GM23338 (cell line): ENCODE measurements around the gene GH1.

Experiments used
- CREB1 ChIP-seq: fragments of 250-450 bp; sonication (Bioruptor Pico); IDR thresholded peaks from 2 replicates; pipeline ENCODE4 v1.5.0; 2020; ENCODE audit warnings: low read depth, mild to moderate bottlenecking, moderate library complexity
- CTCF ChIP-seq, 2 experiments: fragments of 200-600 bp in 1 of 2; sonication (generic) in 1 of 2; conservative IDR thresholded peaks; 2 replicates each; pipeline versions ENCODE4 v1.5.1 to v1.6.1; 2016 to 2017; ENCODE audit warnings: antibody characterized with exemption in 2 of 2, low read depth in 2 of 2, mild to moderate bottlenecking in 2 of 2, moderate library complexity in 1 of 2
- EZH2 ChIP-seq: fragments of 200-600 bp; sonication (generic); IDR thresholded peaks from one replicate; pipeline ENCODE4 v1.8.0; 2017; ENCODE audit warnings: antibody characterized with exemption, mild to moderate bottlenecking, low read depth; ENCODE audit not compliant: unreplicated experiment
- EZH2phosphoT487 ChIP-seq: fragments of 200-600 bp; sonication (generic); IDR thresholded peaks from one replicate; pipeline ENCODE4 v1.8.1; 2018; ENCODE audit warnings: antibody characterized with exemption; ENCODE audit not compliant: unreplicated experiment
- JUNB ChIP-seq: IDR thresholded peaks from one replicate; pipeline ENCODE4 v1.6.1; 2016; ENCODE audit warnings: antibody characterized with exemption; ENCODE audit not compliant: unreplicated experiment
- REST ChIP-seq: IDR thresholded peaks from one replicate; pipeline ENCODE4 v1.6.1; 2018; ENCODE audit warnings: antibody characterized with exemption; ENCODE audit not compliant: unreplicated experiment

- TF ChIP-seq REST = no peak
- TF ChIP-seq JUNB = no peak
- TF ChIP-seq EZH2 = no peak
- TF ChIP-seq CTCF (conservative IDR thresholded peaks at IDR 0.05; ENCODE audit: low read depth in 2 of 2) = no peak
- no peak for TF ChIP-seq CREB1
- TF ChIP-seq EZH2phosphoT487 = no peak
Observed at GRCh38 chr17:63934183-63935112, 15.8 kb upstream of the GH1 start.
